K562 (cell line): ENCODE data around the gene PPP6R3. TPM values are rescaled to one million over a fixed set of nuclear protein-coding genes. Genes with fewer than 3 reads are reported as not detected.
A peak's percentile ranks its signal among the peaks of the same experiment; 100 is the strongest.

Experiments
- CBFA2T3 ChIP-seq: fragments of 450-650 bp; IDR thresholded peaks from 2 replicates; pipeline ENCODE4 v1.6.1; 2017
- DPF2 ChIP-seq: fragments of 450-650 bp; IDR thresholded peaks from 2 replicates; pipeline ENCODE4 v1.6.1; 2016
- FOXA3 ChIP-seq, 2 experiments: fragments of 450-650 bp in 1 of 2; sonication (generic) in 1 of 2; formaldehyde crosslinking; IDR thresholded peaks in 1 of 2; conservative IDR thresholded peaks in 1 of 2; 2 replicates each; pipeline versions ENCODE4 v1.4.0 to v1.8.0; 2020 to 2022; ENCODE audit warnings: mild to moderate bottlenecking in 2 of 2, missing genetic modification reagents in 1 of 2
- JUND ChIP-seq, 2 experiments: IDR thresholded peaks; 2 replicates in 1 of 2; 3 replicates in 1 of 2; pipeline ENCODE4 v1.6.1; 2011; ENCODE audit warnings: borderline replicate concordance in 2 of 2, low read depth in 2 of 2, low read length in 2 of 2, improper control_type of control experiment in 1 of 2, missing biosample characterization in 1 of 2, missing genetic modification characterization in 1 of 2, missing genetic modification reagents in 1 of 2
- KHSRP ChIP-seq: fragments of 450-650 bp; IDR thresholded peaks from 2 replicates; pipeline ENCODE4 v1.6.1; 2017
- KLF13 ChIP-seq: fragments of 450-650 bp; IDR thresholded peaks from 2 replicates; pipeline ENCODE4 v1.6.1; 2016; ENCODE audit warnings: missing genetic modification characterization, low read depth, mild to moderate bottlenecking, missing compliant biosample characterization, moderate library complexity, borderline replicate concordance
- MAZ ChIP-seq, 2 experiments: fragments of 450-650 bp in 1 of 2; sonication (generic) in 1 of 2; formaldehyde crosslinking; IDR thresholded peaks in 1 of 2; conservative IDR thresholded peaks in 1 of 2; 2 replicates each; pipeline versions ENCODE4 v1.4.0 to v1.5.0; 2020; ENCODE audit warnings: mild to moderate bottlenecking in 1 of 2, missing genetic modification reagents in 1 of 2
- MYNN ChIP-seq, 2 experiments: sonication (generic); formaldehyde crosslinking in 1 of 2; IDR thresholded peaks; 2 replicates each; pipeline versions ENCODE4 v1.5.0 to v1.6.1; 2016 to 2020; ENCODE audit warnings: antibody characterized with exemption in 1 of 2, missing genetic modification reagents in 1 of 2
- PHF20 ChIP-seq: fragments of 450-650 bp; IDR thresholded peaks from 2 replicates; pipeline ENCODE4 v1.6.1; 2018; ENCODE audit not compliant: partially characterized antibody
- POLR2G ChIP-seq: fragments of 200-400 bp; formaldehyde crosslinking; IDR thresholded peaks from 2 replicates; pipeline ENCODE4 v1.6.1; 2017; ENCODE audit warnings: low read depth, mild to moderate bottlenecking, antibody characterized with exemption, low read length, moderate library complexity
- XRCC4 ChIP-seq: IDR thresholded peaks from one replicate; pipeline ENCODE4 v1.6.1; 2011; ENCODE audit not compliant: insufficient read depth, insufficient read length; ENCODE audit errors: extremely low read depth
- ZNF431 ChIP-seq: sonication (generic); formaldehyde crosslinking; IDR thresholded peaks from 2 replicates; pipeline ENCODE4 v1.8.0; 2022; ENCODE audit warnings: mild to moderate bottlenecking, missing genetic modification reagents
- polyA plus RNA-seq, 8 experiments: library from polyadenylated mRNA; depleted of rRNA in 4 of 8; stranded (reverse) in 5 of 8; unstranded in 3 of 8; fragments of >200 nt; fragmentation: Nextera tagmentation in 2 of 8; fragmentation: Illumina TruSeq in 1 of 8; extraction: Ambion mirVana in 2 of 8; extraction: Trizol in 1 of 8; gene quantifications; 2 replicates each; pipeline versions ENCODE4 v1.2.1 to v1.2.3, GENCODE V29; 2011 to 2014; ENCODE audit warnings: inconsistent platforms in 1 of 8, missing spikeins in 1 of 8
- total RNA-seq, 7 experiments: library from RNA; depleted of rRNA in 6 of 7; stranded (reverse); fragments of >200 nt in 6 of 7; fragmentation: Illumina TruSeq in 2 of 7; extraction: Trizol in 2 of 7; gene quantifications; 2 replicates each; pipeline versions ENCODE4 v1.2.1 to v1.2.3, GENCODE V29; 2011 to 2021; ENCODE audit warnings: low replicate concordance in 1 of 7
- TF ChIP-seq, protein P1 (sequence below), 2 experiments: fragments of 450-650 bp; conservative IDR thresholded peaks; 2 replicates each; pipeline ENCODE4 v1.6.1; 2017; ENCODE audit warnings: mild to moderate bottlenecking in 2 of 2, moderate library complexity in 2 of 2
- TF ChIP-seq, protein P2 (sequence below): IDR thresholded peaks from 2 replicates; pipeline ENCODE4 v1.6.1; 2011; ENCODE audit warnings: borderline replicate concordance, low read depth, mild to moderate bottlenecking, moderate library complexity, low read length; ENCODE audit not compliant: insufficient read depth, poor library complexity, severe bottlenecking
- TF ChIP-seq, protein P3 (sequence below): fragments of 450-650 bp; IDR thresholded peaks from 2 replicates; pipeline ENCODE4 v1.6.1; 2018; ENCODE audit not compliant: partially characterized antibody

PPP6R3 gene
- total and polyA plus RNA-seq, 9 of the 15 experiments (the other 6 are each of a cell fraction or from before 2014, with no cell fraction given): 20.3 to 117 (median 80.6) TPM

DNA sequence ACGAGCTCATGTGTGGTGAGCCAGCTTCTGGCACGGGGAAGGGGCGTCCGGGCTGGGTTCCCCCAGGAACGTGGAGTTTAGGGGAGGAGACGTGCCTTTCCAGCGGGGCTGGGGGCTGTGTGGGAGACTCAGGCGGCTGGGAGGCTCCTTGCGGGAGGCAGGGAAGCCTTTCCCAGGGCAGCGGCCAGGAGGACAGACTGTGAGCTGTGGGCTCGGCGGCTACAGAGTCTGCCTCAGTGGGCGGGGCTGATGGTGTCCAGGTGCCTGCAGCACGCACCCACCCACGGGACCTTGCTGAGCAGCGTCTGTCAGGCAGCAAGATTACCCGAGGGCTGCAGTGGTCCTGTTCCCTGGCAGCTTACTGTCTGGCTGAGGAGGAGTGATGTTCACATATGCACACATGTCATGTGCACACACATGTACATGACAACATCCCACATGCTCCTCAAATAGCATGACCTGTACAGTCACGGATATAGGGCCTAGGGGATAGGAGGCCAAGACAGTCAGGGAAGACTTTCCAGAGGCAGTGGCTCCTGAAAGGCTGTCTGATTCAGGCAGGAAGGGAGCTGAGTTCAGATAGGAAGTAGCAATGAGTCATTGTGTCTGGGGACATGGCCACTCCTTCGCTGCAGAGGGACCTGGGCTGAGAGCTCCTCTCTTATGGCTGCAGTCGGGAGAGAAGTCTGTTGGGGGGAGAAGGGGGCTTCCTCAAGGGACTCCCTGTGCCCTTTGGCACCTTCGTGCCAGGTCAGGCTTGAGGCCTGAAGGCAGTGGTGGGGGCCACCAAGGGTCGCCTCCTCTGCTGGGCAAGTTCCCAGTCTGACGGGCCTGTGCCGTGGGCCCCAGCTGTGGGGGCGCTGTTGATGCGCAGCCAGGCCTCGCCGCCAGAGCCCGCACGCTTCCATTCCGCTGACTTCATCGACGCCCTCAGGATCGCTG, 23.3 kb upstream of the PPP6R3 start (continued):
- TF ChIP-seq PHF20: peak; percentile 8
- peak; percentile 49 for TF ChIP-seq POLR2G
- no peak for TF ChIP-seq ZNF431
- no peak for TF ChIP-seq MYNN (IDR thresholded peaks at IDR 0.05)
- TF ChIP-seq MYNN (CRISPR knock-in tag; IDR thresholded peaks at IDR 0.05): no peak
- 0 out of 2 replicates have a peak, but pooled peaks have one; percentile 2 for TF ChIP-seq CBFA2T3
- TF ChIP-seq, protein P1, sequence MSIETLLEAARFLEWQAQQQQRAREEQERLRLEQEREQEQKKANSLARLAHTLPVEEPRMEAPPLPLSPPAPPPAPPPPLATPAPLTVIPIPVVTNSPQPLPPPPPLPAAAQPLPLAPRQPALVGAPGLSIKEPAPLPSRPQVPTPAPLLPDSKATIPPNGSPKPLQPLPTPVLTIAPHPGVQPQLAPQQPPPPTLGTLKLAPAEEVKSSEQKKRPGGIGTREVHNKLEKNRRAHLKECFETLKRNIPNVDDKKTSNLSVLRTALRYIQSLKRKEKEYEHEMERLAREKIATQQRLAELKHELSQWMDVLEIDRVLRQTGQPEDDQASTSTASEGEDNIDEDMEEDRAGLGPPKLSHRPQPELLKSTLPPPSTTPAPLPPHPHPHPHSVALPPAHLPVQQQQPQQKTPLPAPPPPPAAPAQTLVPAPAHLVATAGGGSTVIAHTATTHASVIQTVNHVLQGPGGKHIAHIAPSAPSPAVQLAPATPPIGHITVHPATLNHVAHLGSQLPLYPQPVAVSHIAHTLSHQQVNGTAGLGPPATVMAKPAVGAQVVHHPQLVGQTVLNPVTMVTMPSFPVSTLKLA (conservative IDR thresholded peaks at IDR 0.05): peak in 1 of 2 experiments; percentile 46; a peak in 2 of 4 replicates
- no peak for TF ChIP-seq XRCC4
- TF ChIP-seq MAZ (CRISPR knock-in tag; conservative IDR thresholded peaks at IDR 0.05 in 1 of 2, IDR thresholded peaks at IDR 0.05 in 1 of 2): no peak
- no peak for TF ChIP-seq FOXA3 (CRISPR knock-in tag; conservative IDR thresholded peaks at IDR 0.05 in 1 of 2, IDR thresholded peaks at IDR 0.05 in 1 of 2)
- TF ChIP-seq JUND (IDR thresholded peaks at IDR 0.05; ENCODE audit: borderline replicate concordance, low read depth, low read length): peak; percentile 89
- peak; percentile 89; the same call in 2 of the 3 replicates for TF ChIP-seq JUND (tag; IDR thresholded peaks at IDR 0.05; ENCODE audit: borderline replicate concordance, low read depth, low read length)
- no peak for TF ChIP-seq KHSRP
- TF ChIP-seq, protein P2, sequence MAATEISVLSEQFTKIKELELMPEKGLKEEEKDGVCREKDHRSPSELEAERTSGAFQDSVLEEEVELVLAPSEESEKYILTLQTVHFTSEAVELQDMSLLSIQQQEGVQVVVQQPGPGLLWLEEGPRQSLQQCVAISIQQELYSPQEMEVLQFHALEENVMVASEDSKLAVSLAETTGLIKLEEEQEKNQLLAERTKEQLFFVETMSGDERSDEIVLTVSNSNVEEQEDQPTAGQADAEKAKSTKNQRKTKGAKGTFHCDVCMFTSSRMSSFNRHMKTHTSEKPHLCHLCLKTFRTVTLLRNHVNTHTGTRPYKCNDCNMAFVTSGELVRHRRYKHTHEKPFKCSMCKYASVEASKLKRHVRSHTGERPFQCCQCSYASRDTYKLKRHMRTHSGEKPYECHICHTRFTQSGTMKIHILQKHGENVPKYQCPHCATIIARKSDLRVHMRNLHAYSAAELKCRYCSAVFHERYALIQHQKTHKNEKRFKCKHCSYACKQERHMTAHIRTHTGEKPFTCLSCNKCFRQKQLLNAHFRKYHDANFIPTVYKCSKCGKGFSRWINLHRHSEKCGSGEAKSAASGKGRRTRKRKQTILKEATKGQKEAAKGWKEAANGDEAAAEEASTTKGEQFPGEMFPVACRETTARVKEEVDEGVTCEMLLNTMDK: no peak
- TF ChIP-seq DPF2: peak; percentile 57; the same call in 1 of the 2 replicates
- TF ChIP-seq KLF13 (tag): no peak
- TF ChIP-seq, protein P3, sequence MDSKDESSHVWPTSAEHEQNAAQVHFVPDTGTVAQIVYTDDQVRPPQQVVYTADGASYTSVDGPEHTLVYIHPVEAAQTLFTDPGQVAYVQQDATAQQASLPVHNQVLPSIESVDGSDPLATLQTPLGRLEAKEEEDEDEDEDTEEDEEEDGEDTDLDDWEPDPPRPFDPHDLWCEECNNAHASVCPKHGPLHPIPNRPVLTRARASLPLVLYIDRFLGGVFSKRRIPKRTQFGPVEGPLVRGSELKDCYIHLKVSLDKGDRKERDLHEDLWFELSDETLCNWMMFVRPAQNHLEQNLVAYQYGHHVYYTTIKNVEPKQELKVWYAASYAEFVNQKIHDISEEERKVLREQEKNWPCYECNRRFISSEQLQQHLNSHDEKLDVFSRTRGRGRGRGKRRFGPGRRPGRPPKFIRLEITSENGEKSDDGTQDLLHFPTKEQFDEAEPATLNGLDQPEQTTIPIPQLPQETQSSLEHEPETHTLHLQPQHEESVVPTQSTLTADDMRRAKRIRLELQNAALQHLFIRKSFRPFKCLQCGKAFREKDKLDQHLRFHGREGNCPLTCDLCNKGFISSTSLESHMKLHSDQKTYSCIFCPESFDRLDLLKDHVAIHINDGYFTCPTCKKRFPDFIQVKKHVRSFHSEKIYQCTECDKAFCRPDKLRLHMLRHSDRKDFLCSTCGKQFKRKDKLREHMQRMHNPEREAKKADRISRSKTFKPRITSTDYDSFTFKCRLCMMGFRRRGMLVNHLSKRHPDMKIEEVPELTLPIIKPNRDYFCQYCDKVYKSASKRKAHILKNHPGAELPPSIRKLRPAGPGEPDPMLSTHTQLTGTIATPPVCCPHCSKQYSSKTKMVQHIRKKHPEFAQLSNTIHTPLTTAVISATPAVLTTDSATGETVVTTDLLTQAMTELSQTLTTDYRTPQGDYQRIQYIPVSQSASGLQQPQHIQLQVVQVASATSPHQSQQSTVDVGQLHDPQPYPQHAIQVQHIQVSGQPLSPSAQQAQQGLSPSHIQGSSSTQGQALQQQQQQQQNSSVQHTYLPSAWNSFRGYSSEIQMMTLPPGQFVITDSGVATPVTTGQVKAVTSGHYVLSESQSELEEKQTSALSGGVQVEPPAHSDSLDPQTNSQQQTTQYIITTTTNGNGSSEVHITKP: peak; percentile 8
